Measurements from ENCODE around the gene ZDHHC14.

GRCh38 chr6:157494132-157494710 lies 113.2 kb downstream of the ZDHHC14 start:
- no peak for TF ChIP-seq CTCF (conservative IDR thresholded peaks at IDR 0.05 in 1 of 2, IDR thresholded peaks at IDR 0.05 in 1 of 2; ENCODE audit: extremely low read depth in 1 of 2, insufficient read depth in 1 of 2, low read depth in 1 of 2, low read length in 2 of 2)
- TF ChIP-seq EZH2 (IDR thresholded peaks at IDR 0.05; ENCODE audit: borderline replicate concordance, low read length), result no peak
